ENCODE measurements around the gene KRT6C. TPM values are rescaled to one million over a fixed set of nuclear protein-coding genes. Genes with fewer than 3 reads are reported as not detected.

KRT6C gene
- total and polyA plus RNA-seq, 8 donors, result not detected

DNA sequence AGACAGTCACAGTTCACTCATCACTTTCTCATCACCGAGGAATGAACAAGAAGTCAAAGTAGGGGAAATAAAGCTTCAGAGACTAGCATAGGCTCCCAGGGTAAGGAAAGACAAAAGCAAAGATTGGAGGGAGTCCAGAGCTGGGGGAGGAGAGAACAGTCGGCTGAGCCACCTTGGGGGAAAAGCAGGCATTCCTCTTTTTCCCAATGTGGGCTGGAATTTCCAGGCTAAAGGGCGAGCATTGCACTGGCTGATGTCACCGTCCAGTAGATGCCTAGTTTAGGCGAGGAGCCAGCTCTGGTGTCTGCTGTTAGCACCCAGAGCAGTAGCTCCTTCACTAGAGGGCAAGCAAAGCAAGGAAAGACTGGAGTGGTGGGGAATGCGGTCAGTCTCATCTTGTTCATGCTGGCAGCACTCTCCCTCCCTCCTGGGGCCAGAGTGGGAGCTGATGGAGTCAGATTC lies 31.0 kb downstream of the KRT6C start:
- Histone ChIP-seq H3K9me3 (no peaks in the 10 kb centered on the region), H3K27me3 (no peaks in the 10 kb centered on the region), H3K36me3 (no peaks in the 10 kb centered on the region), H3K4me1 (no peaks in the 10 kb centered on the region), H3K4me3 (no peak overlapping the region), H3K27ac (no peak overlapping the region)
- TF ChIP-seq, protein P1, sequence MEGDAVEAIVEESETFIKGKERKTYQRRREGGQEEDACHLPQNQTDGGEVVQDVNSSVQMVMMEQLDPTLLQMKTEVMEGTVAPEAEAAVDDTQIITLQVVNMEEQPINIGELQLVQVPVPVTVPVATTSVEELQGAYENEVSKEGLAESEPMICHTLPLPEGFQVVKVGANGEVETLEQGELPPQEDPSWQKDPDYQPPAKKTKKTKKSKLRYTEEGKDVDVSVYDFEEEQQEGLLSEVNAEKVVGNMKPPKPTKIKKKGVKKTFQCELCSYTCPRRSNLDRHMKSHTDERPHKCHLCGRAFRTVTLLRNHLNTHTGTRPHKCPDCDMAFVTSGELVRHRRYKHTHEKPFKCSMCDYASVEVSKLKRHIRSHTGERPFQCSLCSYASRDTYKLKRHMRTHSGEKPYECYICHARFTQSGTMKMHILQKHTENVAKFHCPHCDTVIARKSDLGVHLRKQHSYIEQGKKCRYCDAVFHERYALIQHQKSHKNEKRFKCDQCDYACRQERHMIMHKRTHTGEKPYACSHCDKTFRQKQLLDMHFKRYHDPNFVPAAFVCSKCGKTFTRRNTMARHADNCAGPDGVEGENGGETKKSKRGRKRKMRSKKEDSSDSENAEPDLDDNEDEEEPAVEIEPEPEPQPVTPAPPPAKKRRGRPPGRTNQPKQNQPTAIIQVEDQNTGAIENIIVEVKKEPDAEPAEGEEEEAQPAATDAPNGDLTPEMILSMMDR (IDR thresholded peaks at IDR 0.05), result no peak
- DNase-seq (peak in 1 of 6 donors; percentile 20), FAIRE-seq (no peak), ATAC-seq (peak in 3 of 4 donors; percentile 29 to 71 (median 68))
- WGBS, 2 donors, result 39 to 43% methylated on average over 6 of the region's 6 CpGs
- intact Hi-C loops (cut with DNase I), result no loop called here

DNA sequence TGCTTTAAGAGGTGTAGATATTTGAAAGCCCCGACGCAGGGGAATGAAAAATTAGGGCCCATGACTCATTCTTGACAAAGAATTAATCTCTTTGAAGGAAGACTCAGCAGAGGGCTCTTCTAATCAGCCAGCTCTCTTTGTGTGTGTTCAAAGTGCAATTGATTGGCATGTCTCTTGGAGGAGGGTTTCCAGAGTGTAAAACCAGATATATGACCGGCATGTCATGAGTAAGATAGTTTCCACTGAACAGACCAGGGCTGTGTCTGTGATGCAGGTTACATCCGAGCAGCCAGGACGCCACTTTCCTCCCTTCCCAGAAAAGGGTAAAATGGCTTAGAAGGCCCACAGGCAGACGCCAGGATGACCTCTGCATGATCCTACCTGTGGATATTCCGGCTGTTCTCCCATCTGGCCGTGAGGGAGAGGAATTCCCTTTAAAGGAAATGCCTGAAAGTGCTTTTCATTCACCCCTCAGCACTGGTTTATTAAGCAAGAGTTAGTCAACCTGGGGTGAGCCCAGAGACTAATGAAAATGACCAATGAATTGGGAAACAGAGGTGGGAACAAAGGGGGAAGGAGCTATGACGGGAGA lies 32.2 kb downstream of the KRT6C start:
- no peak overlapping the region for H3K4me3 ChIP-seq

DNA sequence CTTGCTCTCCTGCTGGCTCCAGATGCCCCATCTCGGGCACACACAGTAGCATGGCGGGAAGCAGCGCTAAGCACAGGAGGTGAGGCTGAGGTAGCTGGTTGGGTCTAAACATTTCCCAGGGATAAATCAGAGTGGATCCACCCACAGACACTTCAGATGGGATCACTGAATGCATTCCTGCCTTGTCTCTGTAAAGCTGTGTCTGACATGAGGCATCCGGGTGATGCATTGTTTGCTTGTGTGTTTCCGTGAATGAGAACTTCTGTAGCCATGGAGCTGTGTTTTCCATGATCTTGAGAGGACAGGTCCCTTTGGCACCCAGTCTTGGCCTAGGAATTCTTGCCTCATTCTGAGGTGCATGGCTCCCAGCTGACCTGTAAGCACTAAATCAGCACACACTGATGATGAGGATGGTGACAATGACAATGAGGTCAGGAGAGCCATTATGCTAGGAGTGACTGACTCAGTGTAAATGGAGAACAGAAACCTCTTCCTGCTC lies 32.7 kb downstream of the KRT6C start:
- FAIRE-seq, result no peak
- no peaks in the 10 kb centered on the region for H3K36me3 ChIP-seq
- no peaks in the 10 kb centered on the region for H3K4me1 ChIP-seq
- no peak for DNase-seq
- no peaks in the 10 kb centered on the region for H3K27me3 ChIP-seq
- H3K9me3 ChIP-seq, result no peaks in the 10 kb centered on the region
- H3K4me3 ChIP-seq, result no peak overlapping the region
- intact Hi-C loops (cut with DNase I), result no loop called here
- TF ChIP-seq, protein P1 (IDR thresholded peaks at IDR 0.05), result no peak
- H3K27ac ChIP-seq, result no peak overlapping the region
- no peak for ATAC-seq
- 92% methylated on average over 5 of the region's 5 CpGs for WGBS, 2 donors

More for the DNA sequence above, 32.2 kb downstream of the KRT6C start:
- no peaks in the 10 kb centered on the region for H3K27me3 ChIP-seq
- intact Hi-C loops (cut with DNase I), result no loop called here
- H3K27ac ChIP-seq, result no peak overlapping the region
- WGBS, 2 donors, result 61 to 67% methylated on average over 9 of the region's 9 CpGs
- H3K4me1 ChIP-seq, result no peaks in the 10 kb centered on the region
- ATAC-seq (peak in 1 of 4 donors; percentile 32), DNase-seq (no peak), FAIRE-seq (no peak)
- no peaks in the 10 kb centered on the region for H3K9me3 ChIP-seq
- TF ChIP-seq, protein P1 (IDR thresholded peaks at IDR 0.05), result no peak
- H3K36me3 ChIP-seq, result no peaks in the 10 kb centered on the region

GRCh38 chr12:52439845-52440244 lies 33.8 kb downstream of the KRT6C start:
- DNase-seq (no peak), ATAC-seq (no peak), FAIRE-seq (no peak)
- Histone ChIP-seq H3K4me1 (no peaks in the 10 kb centered on the region), H3K4me3 (no peak overlapping the region), H3K9me3 (no peaks in the 10 kb centered on the region), H3K27me3 (no peaks in the 10 kb centered on the region), H3K36me3 (no peaks in the 10 kb centered on the region), H3K27ac (no peak overlapping the region)
- WGBS, 2 donors, result 57 to 68% methylated on average over 2 of the region's 2 CpGs
- TF ChIP-seq, protein P1 (IDR thresholded peaks at IDR 0.05), result no peak
- intact Hi-C loops (cut with DNase I), result no loop called here

- Histone ChIP-seq H3K4me1 (no peaks in the 10 kb centered on the region), H3K27ac (no peak overlapping the region), H3K27me3 (no peaks in the 10 kb centered on the region), H3K4me3 (no peak overlapping the region), H3K36me3 (no peaks in the 10 kb centered on the region), H3K9me3 (no peaks in the 10 kb centered on the region)
- DNase-seq, result no peak
- no peak for ATAC-seq
- WGBS, 2 donors, result 68 to 73% methylated on average over 8 of the region's 8 CpGs
- intact Hi-C loops (cut with DNase I), result no loop called here
- FAIRE-seq, result no peak
- TF ChIP-seq, protein P1 (IDR thresholded peaks at IDR 0.05), result no peak
Measured at GRCh38 chr12:52439420-52439819, 34.2 kb downstream of the KRT6C start.

All from pancreas (tissue), 10 donors.